Chondrocyte (in vitro differentiated cells): ENCODE results near the gene LRRC4C. TPM values are rescaled to one million over a fixed set of nuclear protein-coding genes. Genes with fewer than 3 reads are reported as not detected.

Experiments
- DNase-seq: peaks from one replicate; pipeline ENCODE4 v3.0.0; 2021; ENCODE audit warnings: mixed read lengths, low spot score
- H3K27ac Mint-ChIP-seq: one replicate; pipeline ENCODE4 v1.8.0; 2021; ENCODE audit warnings: mild to moderate bottlenecking, moderate library complexity, mixed read lengths; ENCODE audit not compliant: unreplicated experiment
- H3K27me3 Mint-ChIP-seq: 2 replicates; pipeline ENCODE4 v1.8.0; 2021; ENCODE audit warnings: low read depth, mixed read lengths
- H3K36me3 Mint-ChIP-seq: 2 replicates; pipeline ENCODE4 v1.8.0; 2021; ENCODE audit warnings: low read depth, mixed read lengths
- H3K4me1 Mint-ChIP-seq: 2 replicates; pipeline ENCODE4 v1.8.0; 2021; ENCODE audit warnings: low read depth, mild to moderate bottlenecking, mixed read lengths
- H3K4me3 Mint-ChIP-seq: one replicate; pipeline ENCODE4 v1.8.0; 2021; ENCODE audit warnings: mild to moderate bottlenecking, moderate library complexity, mixed read lengths; ENCODE audit not compliant: unreplicated experiment
- H3K9me3 Mint-ChIP-seq: 2 replicates; pipeline ENCODE4 v1.8.0; 2021; ENCODE audit warnings: low read depth, mixed read lengths
- CTCF ChIP-seq: fragments of 200-600 bp; sonication (generic); IDR thresholded peaks from 2 replicates; pipeline ENCODE4 v1.5.0; 2021; ENCODE audit warnings: antibody characterized with exemption, mild to moderate bottlenecking, moderate library complexity
- total RNA-seq: library from RNA; stranded (reverse); gene quantifications from 3 replicates; pipeline ENCODE4 v1.2.1, GENCODE V29; 2021

The LRRC4C gene
- total RNA-seq, 1 donor from 2014 or later, result 0.72 TPM

DNA sequence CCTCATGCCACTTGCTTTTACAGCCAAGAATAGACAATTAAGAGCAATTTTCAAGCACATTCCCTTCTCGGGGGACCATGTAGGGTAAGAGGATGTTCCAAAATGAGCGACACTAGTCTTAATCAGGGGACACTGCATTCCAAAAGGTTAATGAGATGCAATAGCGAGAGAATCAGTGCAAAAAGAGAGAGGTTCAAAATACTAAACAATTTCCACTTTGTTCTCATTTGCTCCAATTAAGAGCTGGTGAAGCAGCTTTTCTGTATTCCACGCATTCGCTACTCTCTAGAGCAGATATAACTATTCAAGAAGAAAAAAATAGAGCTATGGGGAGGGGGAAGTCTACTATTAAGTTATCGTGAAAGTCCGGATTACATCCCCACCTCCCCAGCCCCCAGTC, 811 bp downstream of the LRRC4C start:
- Mint-ChIP-seq H3K36me3 (no peaks in the 10 kb centered on the region), H3K27ac (no peak overlapping the region), H3K4me1 (no peaks in the 10 kb centered on the region), H3K4me3 (no peak overlapping the region), H3K27me3 (peaks cover 8% of the 10 kb centered on the region), H3K9me3 (peaks cover under 1% of the 10 kb centered on the region)
- no peak for TF ChIP-seq CTCF
- no peak for DNase-seq

DNA sequence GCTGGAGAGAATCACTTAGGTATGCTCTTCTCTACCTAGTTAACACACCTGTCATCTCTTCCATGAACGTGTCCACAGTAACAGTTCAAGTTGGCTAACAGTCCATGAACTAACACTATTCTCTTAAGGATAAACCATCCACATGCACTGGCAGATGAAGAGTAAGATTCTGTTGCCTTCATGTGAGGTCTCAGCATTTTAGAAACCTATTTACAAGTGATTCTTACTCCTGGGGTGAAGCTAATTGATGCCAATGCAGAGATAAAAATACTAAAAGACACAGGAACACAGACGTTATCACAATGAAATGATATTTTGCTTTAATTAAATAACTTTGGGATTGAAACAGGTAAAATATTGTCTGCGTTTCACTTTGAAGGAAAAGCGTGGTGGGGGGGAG, 1.3 kb downstream of the LRRC4C start:
- Mint-ChIP-seq H3K9me3 (no peaks in the 10 kb centered on the region), H3K4me3 (no peak overlapping the region), H3K4me1 (no peaks in the 10 kb centered on the region), H3K27me3 (peaks cover 8% of the 10 kb centered on the region), H3K27ac (no peak overlapping the region), H3K36me3 (no peaks in the 10 kb centered on the region)
- DNase-seq, result no peak
- TF ChIP-seq CTCF, result no peak

GRCh38 chr11:41457216-41458014, 2.0 kb downstream of the LRRC4C start:
- Mint-ChIP-seq H3K36me3 (no peaks in the 10 kb centered on the region), H3K4me3 (no peak overlapping the region), H3K9me3 (no peaks in the 10 kb centered on the region), H3K27me3 (peaks cover 8% of the 10 kb centered on the region), H3K27ac (no peak overlapping the region), H3K4me1 (no peaks in the 10 kb centered on the region)
- no peak for TF ChIP-seq CTCF
- no peak for DNase-seq

DNA sequence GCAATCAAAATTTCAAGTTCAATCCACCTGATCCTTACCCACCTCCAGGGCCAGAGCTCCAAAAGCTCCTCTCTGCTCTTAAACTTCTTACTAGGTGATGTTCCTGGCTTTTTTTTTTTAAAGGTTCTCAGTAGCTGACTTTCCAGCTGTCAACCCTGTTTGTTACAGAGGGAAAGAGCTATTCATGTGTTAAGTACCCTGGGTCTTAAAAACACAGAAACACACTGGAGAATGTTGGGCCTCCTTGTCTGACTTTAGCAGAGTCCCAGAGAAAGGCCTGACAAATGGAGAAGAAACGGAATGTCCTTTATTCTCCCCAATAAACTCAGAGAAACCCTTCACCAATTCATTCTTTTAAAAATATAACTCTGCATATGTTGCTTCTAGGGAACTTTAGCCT, 3.2 kb downstream of the LRRC4C start:
- H3K36me3 Mint-ChIP-seq, result no peaks in the 10 kb centered on the region
- DNase-seq, result no peak
- H3K4me1 Mint-ChIP-seq, result no peaks in the 10 kb centered on the region
- no peaks in the 10 kb centered on the region for H3K9me3 Mint-ChIP-seq
- peaks cover 8% of the 10 kb centered on the region for H3K27me3 Mint-ChIP-seq
- H3K4me3 Mint-ChIP-seq, result no peak overlapping the region
- TF ChIP-seq CTCF, result no peak
- no peak overlapping the region for H3K27ac Mint-ChIP-seq

DNA sequence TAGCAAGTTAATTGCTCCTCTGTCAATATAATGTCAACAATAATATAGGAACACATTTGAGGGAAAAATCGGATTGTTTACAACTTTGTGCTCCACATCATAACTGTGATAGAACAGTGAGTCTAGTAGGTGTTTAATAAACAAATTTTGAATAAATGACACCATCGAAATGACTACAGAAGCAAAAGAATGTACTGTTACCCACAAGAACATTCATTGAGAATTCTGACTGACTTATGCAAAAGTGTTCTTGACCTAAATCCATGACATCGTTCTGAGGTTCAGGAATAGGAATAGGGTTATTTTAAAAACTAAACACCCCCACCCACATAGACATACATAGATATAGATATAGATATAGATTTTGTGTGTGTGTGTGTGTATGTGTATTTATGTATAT, 8.4 kb downstream of the LRRC4C start:
- H3K27me3 Mint-ChIP-seq, result peaks cover 5% of the 10 kb centered on the region
- no peak overlapping the region for H3K27ac Mint-ChIP-seq
- H3K4me3 Mint-ChIP-seq, result no peak overlapping the region
- H3K4me1 Mint-ChIP-seq, result no peaks in the 10 kb centered on the region
- TF ChIP-seq CTCF, result no peak
- H3K36me3 Mint-ChIP-seq, result no peaks in the 10 kb centered on the region
- DNase-seq, result no peak
- H3K9me3 Mint-ChIP-seq, result no peaks in the 10 kb centered on the region
